Thyroid gland (tissue), 4 donors: ENCODE results near the gene MAGOH. TPM values are rescaled to one million over a fixed set of nuclear protein-coding genes. Genes with fewer than 3 reads are reported as not detected.

Source experiments
- DNase-seq, 2 donors: peaks; one replicate each; pipeline ENCODE4 v3.0.0-alpha.2; 2019
- H3K27ac ChIP-seq, 3 donors: fragments of 200-600 bp; sonication (generic); 1 replicate in 2 of 3; 2 replicates in 1 of 3; pipeline ENCODE4 v1.5.1; 2016 to 2019; ENCODE audit warnings: mild to moderate bottlenecking in 1 of 3, moderate library complexity in 1 of 3
- H3K27me3 ChIP-seq: fragments of 200-600 bp; sonication (generic); one replicate; pipeline ENCODE4 v1.5.1; 2019
- H3K36me3 ChIP-seq, 2 donors: fragments of 200-600 bp; sonication (generic); one replicate each; pipeline ENCODE4 v1.5.1; 2016 to 2019
- H3K4me1 ChIP-seq, 2 donors: fragments of 200-600 bp; sonication (generic); one replicate each; pipeline ENCODE4 v1.5.1; 2017 to 2019
- H3K4me3 ChIP-seq, 3 donors: fragments of 200-600 bp; sonication (generic); replicated peaks in 1 of 3; 1 replicate in 2 of 3; 2 replicates in 1 of 3; pipeline ENCODE4 v1.5.1; 2016; ENCODE audit warnings: mild to moderate bottlenecking in 1 of 3
- H3K9me3 ChIP-seq: fragments of 200-600 bp; sonication (generic); one replicate; pipeline ENCODE4 v1.5.1; 2017
- CTCF ChIP-seq, 6 experiments: fragments of 200-600 bp in 3 of 6; fragments of 450-650 bp in 3 of 6; sonication (generic) in 3 of 6; IDR thresholded peaks; one replicate each; pipeline ENCODE4 v1.5.1; 2016 to 2019; ENCODE audit warnings: antibody characterized with exemption in 6 of 6, mild to moderate bottlenecking in 2 of 6, inconsistent platforms in 1 of 6, moderate library complexity in 1 of 6
- POLR2A ChIP-seq, 2 donors: fragments of 450-650 bp; IDR thresholded peaks; one replicate each; pipeline ENCODE4 v1.6.1; 2017; ENCODE audit warnings: antibody characterized with exemption in 2 of 2, mild to moderate bottlenecking in 2 of 2, moderate library complexity in 1 of 2
- WGBS, 2 donors: methylation state at CpG; one replicate each; pipeline ENCODE4 v1.1.5; 2017; 5-methylcytosine and 5-hydroxymethylcytosine counted together
- intact Hi-C: fragments of 100-400 bp; cut with DNase I; formaldehyde crosslinking; loops from one replicate; pipeline ENCODE4 v1.15.1; 2023
- total RNA-seq, 4 donors: library from RNA; depleted of rRNA; stranded (reverse); fragments of >200 nt; gene quantifications; one replicate each; pipeline ENCODE4 v1.2.3, GENCODE V29; 2016

MAGOH gene
- total RNA-seq, 4 donors from 2014 or later, result 16.8 to 61.9 (median 34.4) TPM

- Histone ChIP-seq H3K27ac (no peak overlapping the region), H3K36me3 (peaks cover 45 to 70% of the 10 kb centered on the region in 2 donors), H3K4me3 (no peak overlapping the region), H3K27me3 (no peaks in the 10 kb centered on the region), H3K9me3 (no peaks in the 10 kb centered on the region), H3K4me1 (no peaks in the 10 kb centered on the region)
- TF ChIP-seq POLR2A (IDR thresholded peaks at IDR 0.05) (no peak), CTCF (IDR thresholded peaks at IDR 0.05) (no peak)
- no peak for DNase-seq
- WGBS, 2 donors, result 76 to 83% methylated on average over 1 of the region's 1 CpG
- intact Hi-C loops, result no loop called here
Observed at GRCh38 chr1:53258216-53258615, 19.9 kb upstream of the MAGOH start.

GRCh38 chr1:53257454-53258081, 19.2 kb upstream of the MAGOH start:
- no peak for DNase-seq
- no peak overlapping the region for H3K27ac ChIP-seq
- no peaks in the 10 kb centered on the region for H3K27me3 ChIP-seq
- H3K9me3 ChIP-seq, result no peaks in the 10 kb centered on the region
- WGBS, 2 donors, result 92 to 93% methylated on average over 5 of the region's 5 CpGs
- TF ChIP-seq CTCF (IDR thresholded peaks at IDR 0.05), result no peak
- no peak for TF ChIP-seq POLR2A (IDR thresholded peaks at IDR 0.05)
- intact Hi-C loops, result no loop called here
- no peak overlapping the region for H3K4me3 ChIP-seq
- H3K36me3 ChIP-seq, result peaks cover 41 to 70% of the 10 kb centered on the region in 2 donors
- H3K4me1 ChIP-seq, result no peaks in the 10 kb centered on the region

GRCh38 chr1:53256511-53257453, 18.5 kb upstream of the MAGOH start:
- no peaks in the 10 kb centered on the region for H3K4me1 ChIP-seq
- no peaks in the 10 kb centered on the region for H3K9me3 ChIP-seq
- intact Hi-C loops, result no loop called here
- 95% methylated on average over 11 of the region's 11 CpGs for WGBS, 2 donors
- no peaks in the 10 kb centered on the region for H3K27me3 ChIP-seq
- peaks cover 33 to 62% of the 10 kb centered on the region in 2 donors for H3K36me3 ChIP-seq
- no peak overlapping the region for H3K27ac ChIP-seq
- no peak overlapping the region for H3K4me3 ChIP-seq
- no peak for DNase-seq
- TF ChIP-seq CTCF (IDR thresholded peaks at IDR 0.05) (no peak), POLR2A (IDR thresholded peaks at IDR 0.05) (no peak)

GRCh38 chr1:53255031-53255430, 16.7 kb upstream of the MAGOH start:
- peaks cover 18 to 46% of the 10 kb centered on the region in 2 donors for H3K36me3 ChIP-seq
- WGBS, 2 donors, result 95 to 96% methylated on average over 4 of the region's 4 CpGs
- TF ChIP-seq CTCF (IDR thresholded peaks at IDR 0.05), result no peak
- TF ChIP-seq POLR2A (IDR thresholded peaks at IDR 0.05), result no peak
- DNase-seq, result no peak
- no peak overlapping the region for H3K4me3 ChIP-seq
- peaks cover 0 to under 1% of the 10 kb centered on the region in 2 donors for H3K4me1 ChIP-seq
- no peaks in the 10 kb centered on the region for H3K9me3 ChIP-seq
- intact Hi-C loops, result no loop called here
- no peak overlapping the region for H3K27ac ChIP-seq
- H3K27me3 ChIP-seq, result no peaks in the 10 kb centered on the region
